ENCODE results near the gene RANBP1. TPM values are rescaled to one million over a fixed set of nuclear protein-coding genes. Genes with fewer than 3 reads are reported as not detected.

RANBP1 gene
- total RNA-seq, 1 experiment from 2014 or later, result 365 TPM

GRCh38 chr22:20169253-20169822 is 53.4 kb downstream of the RANBP1 start:
- no peak for DNase-seq
- BruUV-seq (replicated peaks), result no TSS peak
- Mint-ChIP-seq H3K27me3 (ENCODE audit: insufficient read depth, unreplicated experiment) (no peaks in the 10 kb centered on the region), H3K27ac (ENCODE audit: unreplicated experiment) (no peak overlapping the region), H3K36me3 (ENCODE audit: insufficient read depth, unreplicated experiment) (no peaks in the 10 kb centered on the region), H3K4me1 (ENCODE audit: low read depth, unreplicated experiment) (no peaks in the 10 kb centered on the region), H3K4me3 (ENCODE audit: unreplicated experiment) (no peak overlapping the region), H3K9me3 (ENCODE audit: unreplicated experiment) (peaks cover 4% of the 10 kb centered on the region)
- Histone ChIP-seq H3K9me3 (no peaks in the 10 kb centered on the region), H3K4me3 (ENCODE audit: low read depth, low read length) (no peak overlapping the region), H3K36me3 (ENCODE audit: control insufficient read depth, insufficient read depth, low read length) (no peaks in the 10 kb centered on the region), H3K27me3 (replicated peaks; ENCODE audit: control insufficient read depth, insufficient read depth, low read length) (no peaks in the 10 kb centered on the region), H3K4me1 (peaks cover 7% of the 10 kb centered on the region)
- TF ChIP-seq CTCF (IDR thresholded peaks at IDR 0.05; ENCODE audit: insufficient read depth in 1 of 2, low read depth in 1 of 2, low read length in 1 of 2, severe bottlenecking in 1 of 2, unreplicated experiment in 1 of 2), result no peak
- ChIA-PET CTCF (no interaction called here), POLR2A (no interaction called here)
- intact Hi-C loops (cut with micrococcal nuclease; ENCODE audit: unreplicated experiment), result no loop called here

DNA sequence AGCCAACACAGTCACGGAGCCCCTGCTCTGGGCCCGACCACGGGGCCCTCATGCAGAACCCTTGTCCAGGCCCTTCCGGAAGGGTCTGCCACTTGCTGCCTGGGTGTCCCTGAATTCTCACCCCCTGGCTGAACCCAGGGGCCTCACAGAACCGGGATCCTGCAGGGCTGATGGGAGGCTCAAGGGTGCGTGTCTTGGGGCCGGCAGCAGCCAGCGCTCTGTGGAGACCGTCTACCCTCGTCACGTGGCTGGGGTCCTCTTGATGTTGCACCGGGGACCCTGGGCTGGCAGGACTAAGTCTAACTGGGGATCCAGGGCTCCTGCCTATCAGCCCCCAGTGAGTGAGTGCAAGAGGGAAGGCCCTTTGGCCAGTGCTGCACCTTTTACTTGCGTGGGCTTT is 54.3 kb downstream of the RANBP1 start:
- H3K27ac Mint-ChIP-seq (ENCODE audit: unreplicated experiment), result no peak overlapping the region
- H3K4me1 ChIP-seq, result peaks cover 7% of the 10 kb centered on the region
- no peaks in the 10 kb centered on the region for H3K9me3 ChIP-seq
- ChIA-PET POLR2A (no interaction called here), CTCF (no interaction called here)
- H3K4me3 Mint-ChIP-seq (ENCODE audit: unreplicated experiment), result no peak overlapping the region
- no TSS peak for BruUV-seq (replicated peaks)
- no peak for DNase-seq
- H3K27me3 ChIP-seq (replicated peaks; ENCODE audit: control insufficient read depth, insufficient read depth, low read length), result no peaks in the 10 kb centered on the region
- no peaks in the 10 kb centered on the region for H3K27me3 Mint-ChIP-seq (ENCODE audit: insufficient read depth, unreplicated experiment)
- no peak for TF ChIP-seq CTCF (IDR thresholded peaks at IDR 0.05; ENCODE audit: insufficient read depth in 1 of 2, low read depth in 1 of 2, low read length in 1 of 2, severe bottlenecking in 1 of 2, unreplicated experiment in 1 of 2)
- H3K36me3 ChIP-seq (ENCODE audit: control insufficient read depth, insufficient read depth, low read length), result no peaks in the 10 kb centered on the region
- intact Hi-C loops (cut with micrococcal nuclease; ENCODE audit: unreplicated experiment), result no loop called here
- no peaks in the 10 kb centered on the region for H3K36me3 Mint-ChIP-seq (ENCODE audit: insufficient read depth, unreplicated experiment)
- H3K4me3 ChIP-seq (ENCODE audit: low read depth, low read length), result no peak overlapping the region
- H3K4me1 Mint-ChIP-seq (ENCODE audit: low read depth, unreplicated experiment), result no peaks in the 10 kb centered on the region
- no peaks in the 10 kb centered on the region for H3K9me3 Mint-ChIP-seq (ENCODE audit: unreplicated experiment)

DNA sequence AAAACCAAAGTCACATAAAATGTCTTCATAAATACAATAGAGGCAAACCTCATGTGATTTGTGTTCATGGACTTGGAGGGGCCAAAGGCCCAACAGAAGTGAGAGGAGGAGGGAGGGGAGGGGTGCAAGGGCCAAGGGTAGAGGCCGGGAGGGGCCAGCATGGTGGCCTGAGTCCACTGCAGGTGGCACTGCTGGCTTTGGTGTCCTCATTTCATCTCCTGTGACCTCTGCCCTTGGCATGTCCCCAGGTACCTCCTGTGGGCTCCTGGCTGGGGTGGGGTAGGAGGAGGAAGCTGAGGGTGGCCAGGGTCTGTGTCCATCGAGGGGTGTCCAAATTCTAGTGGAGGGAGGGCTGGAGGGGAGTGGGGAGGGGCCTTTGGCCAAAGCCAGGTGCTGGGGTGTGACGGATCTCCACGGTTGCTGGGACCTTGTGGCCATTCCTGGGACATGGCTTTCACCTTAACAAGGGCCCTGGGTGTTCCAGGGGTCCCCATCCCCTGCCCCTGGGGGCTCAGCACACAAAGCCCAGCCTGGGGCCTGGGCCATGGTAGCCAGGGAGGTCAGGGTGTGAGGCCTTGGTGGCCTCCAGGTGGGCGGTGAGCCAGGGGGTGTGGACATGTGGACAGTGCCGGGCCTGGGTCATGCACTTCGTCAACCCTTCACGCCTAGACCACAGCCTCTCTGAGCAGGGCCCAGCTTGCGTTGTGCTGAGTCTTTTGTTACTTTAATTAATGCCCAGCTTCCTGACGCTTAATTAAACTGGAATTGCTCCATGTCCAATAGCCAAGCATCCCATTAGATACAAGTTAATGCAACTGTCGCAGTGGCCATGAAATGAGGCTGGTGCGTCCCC is 55.6 kb downstream of the RANBP1 start:
- Mint-ChIP-seq H3K4me3 (ENCODE audit: unreplicated experiment) (no peak overlapping the region), H3K36me3 (ENCODE audit: insufficient read depth, unreplicated experiment) (no peaks in the 10 kb centered on the region), H3K4me1 (ENCODE audit: low read depth, unreplicated experiment) (no peaks in the 10 kb centered on the region), H3K27me3 (ENCODE audit: insufficient read depth, unreplicated experiment) (no peaks in the 10 kb centered on the region), H3K9me3 (ENCODE audit: unreplicated experiment) (no peaks in the 10 kb centered on the region), H3K27ac (ENCODE audit: unreplicated experiment) (no peak overlapping the region)
- Histone ChIP-seq H3K4me3 (ENCODE audit: low read depth, low read length) (no peak overlapping the region), H3K4me1 (peaks cover 7% of the 10 kb centered on the region), H3K27me3 (replicated peaks; ENCODE audit: control insufficient read depth, insufficient read depth, low read length) (no peaks in the 10 kb centered on the region), H3K36me3 (ENCODE audit: control insufficient read depth, insufficient read depth, low read length) (no peaks in the 10 kb centered on the region), H3K9me3 (no peaks in the 10 kb centered on the region)
- intact Hi-C loops (cut with micrococcal nuclease; ENCODE audit: unreplicated experiment), result no loop called here
- DNase-seq, result no peak
- BruUV-seq (replicated peaks), result no TSS peak
- CTCF ChIA-PET, result interaction anchor here (0.6 kb wide), 1 partner anchor 38 kb away, joined by 3 read pairs; no protein-coding TSS in a partner anchor
- POLR2A ChIA-PET, result no interaction called here
- TF ChIP-seq CTCF (IDR thresholded peaks at IDR 0.05; ENCODE audit: insufficient read depth in 1 of 2, low read depth in 1 of 2, low read length in 1 of 2, severe bottlenecking in 1 of 2, unreplicated experiment in 1 of 2), result no peak
